NCI-H187 (cell line): ENCODE data around the gene SLC44A1.

Source experiments
- DNase-seq, 2 experiments: peaks; one replicate each; lab custom pipeline; 2025; lab: John Stamatoyannopoulos, UW

SLC44A1 gene

GRCh38 chr9:105393576-105394344 lies 149.3 kb downstream of the SLC44A1 start:
- DNase-seq = no peak

- no peak for DNase-seq
These were observed 152.0 kb downstream of the SLC44A1 start for GRCh38 chr9:105396441-105396840.

GRCh38 chr9:105396901-105397300 lies 152.4 kb downstream of the SLC44A1 start:
- DNase-seq = no peak

- DNase-seq = no peak
These were observed 154.7 kb downstream of the SLC44A1 start for GRCh38 chr9:105399117-105399516.

GRCh38 chr9:105401651-105402050 lies 157.2 kb downstream of the SLC44A1 start:
- DNase-seq = no peak

- no peak for DNase-seq
These were observed 159.2 kb downstream of the SLC44A1 start for GRCh38 chr9:105403552-105404248.

- DNase-seq = peak; percentile 55 to 63
These were observed 161.2 kb downstream of the SLC44A1 start for GRCh38 chr9:105405514-105406131.

GRCh38 chr9:105406369-105406768 lies 161.9 kb downstream of the SLC44A1 start:
- DNase-seq = no peak

GRCh38 chr9:105413525-105413924 lies 169.1 kb downstream of the SLC44A1 start:
- no peak for DNase-seq

- no peak for DNase-seq
These were observed 170.7 kb downstream of the SLC44A1 start for GRCh38 chr9:105414947-105415661.

GRCh38 chr9:105415662-105415980 lies 171.2 kb downstream of the SLC44A1 start:
- DNase-seq = no peak

GRCh38 chr9:105416840-105417239 lies 172.4 kb downstream of the SLC44A1 start:
- no peak for DNase-seq

GRCh38 chr9:105418588-105419500 lies 174.4 kb downstream of the SLC44A1 start:
- DNase-seq = no peak

GRCh38 chr9:105419816-105420597 lies 175.6 kb downstream of the SLC44A1 start:
- DNase-seq = no peak

- DNase-seq = no peak
These were observed 176.7 kb downstream of the SLC44A1 start for GRCh38 chr9:105421154-105421553.

GRCh38 chr9:105421864-105422263 lies 177.4 kb downstream of the SLC44A1 start:
- no peak for DNase-seq

GRCh38 chr9:105425816-105426433 lies 181.5 kb downstream of the SLC44A1 start:
- DNase-seq = no peak

GRCh38 chr9:105426657-105427056 lies 182.2 kb downstream of the SLC44A1 start:
- DNase-seq = no peak

- DNase-seq = no peak
These were observed 187.2 kb downstream of the SLC44A1 start for GRCh38 chr9:105431424-105432246.
